Measurements from ENCODE around the gene SERPING1. TPM values are rescaled to one million over a fixed set of nuclear protein-coding genes. Genes with fewer than 3 reads are reported as not detected.

SERPING1 gene
- total RNA-seq, 3 donors from 2014 or later (not counting 1 experiment from before 2014, with no cell fraction given) = 0.50 TPM; not detected in 2

GRCh38 chr11:57647960-57648800, 50.7 kb downstream of the SERPING1 start:
- DNase-seq (peak in 1 of 2 donors; percentile 26), ATAC-seq (no peak)
- intact Hi-C loops (cut with micrococcal nuclease) = no loop called here
- WGBS (ENCODE audit: insufficient coverage) = 22% methylated on average over 13 of the region's 13 CpGs
- Mint-ChIP-seq H3K4me1 (peaks cover 33 to 42% of the 10 kb centered on the region in 2 donors), H3K27me3 (ENCODE audit: low read depth in 2 of 2) (peaks cover 42 to 45% of the 10 kb centered on the region in 2 donors), H3K4me3 (peak overlapping the region; percentile 86), H3K36me3 (no peaks in the 10 kb centered on the region), H3K9me3 (no peaks in the 10 kb centered on the region), H3K27ac (peak overlapping the region; percentile 78 to 87)
- H3K9me3 ChIP-seq (ENCODE audit: control insufficient read depth, insufficient read depth, low read length) = no peaks in the 10 kb centered on the region
- peaks cover 36% of the 10 kb centered on the region for H3K4me1 ChIP-seq (ENCODE audit: control insufficient read depth, insufficient read depth, low read length)
- H3K27ac ChIP-seq (ENCODE audit: low read length) = no peak overlapping the region
- H3K36me3 ChIP-seq (ENCODE audit: control insufficient read depth, insufficient read depth, low read length) = no peaks in the 10 kb centered on the region
- H3K27me3 ChIP-seq (ENCODE audit: control insufficient read depth, insufficient read depth, low read length) = peaks cover 38% of the 10 kb centered on the region
- H3K4me3 ChIP-seq (ENCODE audit: low read length) = no peak overlapping the region
- no peak for TF ChIP-seq CTCF (IDR thresholded peaks at IDR 0.05)

- Histone ChIP-seq H3K27ac (ENCODE audit: low read length) (no peak overlapping the region), H3K36me3 (ENCODE audit: control insufficient read depth, insufficient read depth, low read length) (no peaks in the 10 kb centered on the region), H3K9me3 (ENCODE audit: control insufficient read depth, insufficient read depth, low read length) (no peaks in the 10 kb centered on the region), H3K27me3 (ENCODE audit: control insufficient read depth, insufficient read depth, low read length) (peaks cover 38% of the 10 kb centered on the region), H3K4me3 (ENCODE audit: low read length) (peak overlapping the region; percentile 21), H3K4me1 (ENCODE audit: control insufficient read depth, insufficient read depth, low read length) (peaks cover 36% of the 10 kb centered on the region)
- intact Hi-C loops (cut with micrococcal nuclease) = loop anchor here (1.0 kb wide), 1 partner anchor 18 kb away; no protein-coding TSS in a partner anchor
- ATAC-seq = peak; percentile 11 to 25 (median 20)
- no peaks in the 10 kb centered on the region for H3K36me3 Mint-ChIP-seq
- 8% methylated on average over 22 of the region's 23 CpGs for WGBS (ENCODE audit: insufficient coverage)
- H3K27me3 Mint-ChIP-seq (ENCODE audit: low read depth in 2 of 2) = peaks cover 35 to 36% of the 10 kb centered on the region in 2 donors
- H3K27ac Mint-ChIP-seq = peak overlapping the region; percentile 78 to 87
- peak overlapping the region; percentile 86 for H3K4me3 Mint-ChIP-seq
- no peak for TF ChIP-seq CTCF (IDR thresholded peaks at IDR 0.05)
- H3K4me1 Mint-ChIP-seq = peaks cover 35 to 43% of the 10 kb centered on the region in 2 donors
- H3K9me3 Mint-ChIP-seq = no peaks in the 10 kb centered on the region
- DNase-seq = peak; percentile 51 to 59
Measured at GRCh38 chr11:57648801-57649735, 51.6 kb downstream of the SERPING1 start.

- no peak for TF ChIP-seq CTCF (IDR thresholded peaks at IDR 0.05)
- 31% methylated on average over 12 of the region's 15 CpGs for WGBS (ENCODE audit: insufficient coverage)
- Mint-ChIP-seq H3K27me3 (ENCODE audit: low read depth in 2 of 2) (peaks cover 30 to 36% of the 10 kb centered on the region in 2 donors), H3K36me3 (no peaks in the 10 kb centered on the region), H3K4me1 (peaks cover 35 to 47% of the 10 kb centered on the region in 2 donors), H3K9me3 (no peaks in the 10 kb centered on the region), H3K4me3 (peak within 1 kb of the TSS; percentile 86), H3K27ac (peak within 1 kb of the TSS; percentile 78 to 87)
- H3K36me3 ChIP-seq (ENCODE audit: control insufficient read depth, insufficient read depth, low read length) = no peaks in the 10 kb centered on the region
- peak; percentile 64 to 91 for DNase-seq
- intact Hi-C loops (cut with micrococcal nuclease) = loop anchor here (1.0 kb wide), 1 partner anchor 17 kb away; no protein-coding TSS in a partner anchor
- H3K9me3 ChIP-seq (ENCODE audit: control insufficient read depth, insufficient read depth, low read length) = no peaks in the 10 kb centered on the region
- ATAC-seq = peak; percentile 83 to 91 (median 86)
- H3K4me1 ChIP-seq (ENCODE audit: control insufficient read depth, insufficient read depth, low read length) = peaks cover 36% of the 10 kb centered on the region
- peaks cover 35% of the 10 kb centered on the region for H3K27me3 ChIP-seq (ENCODE audit: control insufficient read depth, insufficient read depth, low read length)
- H3K4me3 ChIP-seq (ENCODE audit: low read length) = peak within 1 kb of the TSS; percentile 21
- H3K27ac ChIP-seq (ENCODE audit: low read length) = no peak within 1 kb of the TSS
Measured at GRCh38 chr11:57649826-57650738, 52.6 kb downstream of the SERPING1 start, which contains the start of gene YPEL4. TSS of gene YPEL4 (minus strand) at chr11:57649912. CDS start at chr11:57647107, 2,805 bp downstream.

Data from natural killer cell (primary cell).